GM20000 (cell line): ENCODE data around the gene FOXP1.

ENCODE experiments used
- DNase-seq: peaks from one replicate; pipeline ENCODE4 v3.0.0; 2012; ENCODE audit warnings: low spot score
- TF ChIP-seq, protein P1 (sequence below): IDR thresholded peaks from 2 replicates; pipeline ENCODE4 v1.5.1; 2012; ENCODE audit warnings: mild to moderate bottlenecking, control low read depth; ENCODE audit errors: extremely low read depth, missing control alignments

FOXP1 gene

DNA sequence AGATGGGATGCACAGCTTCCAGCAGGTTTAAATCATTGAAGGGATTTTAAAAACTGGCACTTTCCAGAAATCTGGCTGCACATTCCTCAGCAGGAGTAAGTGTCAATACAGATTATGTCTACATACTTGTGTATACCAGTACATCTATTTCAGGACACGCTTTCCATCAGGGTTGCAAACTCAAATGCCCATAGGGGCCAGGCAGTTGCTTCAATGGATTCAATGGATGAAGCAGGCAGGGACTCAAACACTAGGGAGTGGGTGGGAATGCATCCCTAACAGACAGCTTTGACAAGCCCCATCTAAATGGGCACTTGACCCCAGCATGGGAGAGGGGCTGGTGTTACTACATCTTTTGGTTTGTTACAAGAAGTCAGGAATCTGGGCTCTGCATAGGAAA is 136.8 kb downstream of the FOXP1 start:
- DNase-seq, result no peak
- TF ChIP-seq, protein P1, sequence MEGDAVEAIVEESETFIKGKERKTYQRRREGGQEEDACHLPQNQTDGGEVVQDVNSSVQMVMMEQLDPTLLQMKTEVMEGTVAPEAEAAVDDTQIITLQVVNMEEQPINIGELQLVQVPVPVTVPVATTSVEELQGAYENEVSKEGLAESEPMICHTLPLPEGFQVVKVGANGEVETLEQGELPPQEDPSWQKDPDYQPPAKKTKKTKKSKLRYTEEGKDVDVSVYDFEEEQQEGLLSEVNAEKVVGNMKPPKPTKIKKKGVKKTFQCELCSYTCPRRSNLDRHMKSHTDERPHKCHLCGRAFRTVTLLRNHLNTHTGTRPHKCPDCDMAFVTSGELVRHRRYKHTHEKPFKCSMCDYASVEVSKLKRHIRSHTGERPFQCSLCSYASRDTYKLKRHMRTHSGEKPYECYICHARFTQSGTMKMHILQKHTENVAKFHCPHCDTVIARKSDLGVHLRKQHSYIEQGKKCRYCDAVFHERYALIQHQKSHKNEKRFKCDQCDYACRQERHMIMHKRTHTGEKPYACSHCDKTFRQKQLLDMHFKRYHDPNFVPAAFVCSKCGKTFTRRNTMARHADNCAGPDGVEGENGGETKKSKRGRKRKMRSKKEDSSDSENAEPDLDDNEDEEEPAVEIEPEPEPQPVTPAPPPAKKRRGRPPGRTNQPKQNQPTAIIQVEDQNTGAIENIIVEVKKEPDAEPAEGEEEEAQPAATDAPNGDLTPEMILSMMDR, result no peak

DNA sequence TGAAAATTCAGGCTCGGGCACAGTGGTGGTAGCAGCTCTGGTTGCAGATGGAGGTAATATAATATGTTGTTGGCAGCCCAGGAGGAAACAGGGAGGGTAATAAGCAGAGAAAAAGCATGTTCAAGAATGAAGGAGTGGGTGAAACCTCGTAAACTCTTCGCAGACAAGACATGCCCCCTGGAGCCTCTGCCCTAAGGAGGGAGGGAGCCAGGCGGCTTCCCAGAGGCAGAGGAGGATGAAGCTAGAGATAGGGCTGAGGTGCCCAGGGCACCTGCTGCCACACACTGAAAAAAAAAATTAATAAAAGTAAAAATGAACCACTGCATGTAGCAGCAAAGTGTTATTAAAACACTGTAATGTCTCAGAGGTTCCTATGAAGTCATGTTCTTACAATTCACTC is 137.3 kb downstream of the FOXP1 start:
- no peak for DNase-seq
- TF ChIP-seq, protein P1, result no peak

DNA sequence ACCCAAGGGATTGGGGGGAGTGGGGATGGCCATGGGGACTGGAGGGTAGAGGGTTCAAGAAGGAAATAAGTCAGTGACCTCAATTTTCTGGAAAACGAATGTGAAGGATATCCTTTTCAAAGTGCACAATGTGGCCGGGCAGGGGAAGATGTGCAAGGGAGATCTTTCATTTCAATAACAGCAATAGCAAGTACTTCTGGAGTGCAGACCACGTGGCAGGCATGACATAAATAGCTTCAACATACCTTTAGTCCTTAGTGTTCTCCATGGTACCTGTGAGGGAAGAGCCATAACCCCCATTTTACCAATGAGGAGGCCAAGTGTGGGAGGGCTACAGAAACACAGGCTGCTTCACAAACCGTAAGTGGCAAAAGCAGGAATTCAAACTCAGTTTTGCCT is 138.7 kb downstream of the FOXP1 start:
- no peak for DNase-seq
- TF ChIP-seq, protein P1, result no peak

DNA sequence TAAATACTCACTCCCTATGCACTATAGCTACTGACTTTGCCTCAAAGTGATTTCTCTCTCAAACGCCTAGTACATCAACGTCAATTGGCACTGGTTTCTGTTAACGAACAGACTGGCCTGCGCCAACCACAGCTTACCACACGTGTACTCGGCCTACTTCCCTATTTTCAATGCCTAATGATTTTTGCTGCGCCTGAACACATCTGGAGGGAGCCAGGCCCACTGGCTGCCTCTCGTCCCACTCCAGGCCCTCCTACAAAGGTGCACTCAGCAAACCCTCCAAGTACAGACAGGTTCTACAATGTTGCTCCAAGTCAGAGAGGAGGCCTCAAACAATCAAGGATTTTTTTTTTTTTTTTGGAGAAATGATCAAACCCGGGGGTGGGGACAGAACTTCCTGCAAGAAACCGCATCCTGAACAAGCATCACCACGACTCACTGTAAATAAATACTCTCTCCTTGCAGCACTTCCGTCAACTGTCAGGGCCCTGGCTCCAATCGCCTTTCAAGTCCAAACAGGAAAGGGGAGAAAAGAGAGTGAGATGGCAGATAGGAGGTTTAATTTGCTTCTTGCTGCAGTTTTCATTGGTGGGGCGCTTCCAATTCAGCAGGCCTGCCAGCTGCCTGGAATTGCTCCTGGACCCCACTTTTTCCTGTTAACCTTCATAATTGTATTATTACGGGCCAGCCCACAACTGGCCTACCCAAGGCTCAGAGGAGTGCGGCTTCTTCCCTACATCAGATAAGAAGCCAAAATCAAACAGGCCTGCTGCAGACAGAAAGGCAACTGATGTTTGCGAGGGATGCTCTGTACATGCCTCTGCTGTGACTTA is 139.3 kb downstream of the FOXP1 start:
- peak; percentile 62 for DNase-seq
- TF ChIP-seq, protein P1, result no peak

DNA sequence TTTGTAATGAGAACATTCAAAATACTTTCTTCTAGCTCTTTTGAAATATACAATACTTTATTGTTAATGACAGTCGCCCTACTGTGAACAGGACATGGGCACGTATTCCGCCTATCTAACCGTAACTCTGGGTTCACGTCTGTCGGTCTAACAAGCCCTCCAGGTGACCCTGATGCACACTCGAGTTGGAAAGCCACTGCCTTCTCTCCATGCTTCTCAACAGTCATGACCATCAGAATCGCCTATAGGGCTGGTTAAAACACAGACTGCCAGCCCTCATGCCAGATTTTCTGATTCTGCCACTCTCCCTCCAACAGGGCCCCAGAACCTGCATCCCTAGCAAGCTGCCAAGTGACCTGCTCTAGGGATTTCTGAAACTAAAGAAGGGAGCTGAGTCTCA is 140.2 kb downstream of the FOXP1 start:
- no peak for DNase-seq

DNA sequence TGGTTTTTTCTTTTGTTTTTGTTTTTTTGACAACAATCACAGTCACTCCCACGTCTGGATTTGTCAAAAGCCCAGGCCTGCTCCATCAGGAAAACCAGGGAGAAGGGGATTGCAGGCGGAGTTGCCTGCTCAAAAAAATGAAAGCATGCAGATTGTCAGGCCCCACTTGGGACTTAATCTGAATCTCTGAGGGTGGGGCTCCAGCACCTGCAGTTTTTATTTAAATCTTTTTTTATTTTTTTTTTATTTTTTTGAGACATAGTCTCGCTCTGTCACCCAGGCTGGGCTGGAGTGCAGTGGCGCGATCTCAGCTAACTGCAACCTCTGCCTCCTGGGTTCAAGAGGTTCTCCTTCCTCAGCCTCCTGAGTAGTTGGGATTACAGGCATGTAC is 140.9 kb downstream of the FOXP1 start:
- DNase-seq, result no peak
- TF ChIP-seq, protein P1, result no peak

More for the DNA sequence above, 140.2 kb downstream of the FOXP1 start:
- TF ChIP-seq, protein P1, result no peak

DNA sequence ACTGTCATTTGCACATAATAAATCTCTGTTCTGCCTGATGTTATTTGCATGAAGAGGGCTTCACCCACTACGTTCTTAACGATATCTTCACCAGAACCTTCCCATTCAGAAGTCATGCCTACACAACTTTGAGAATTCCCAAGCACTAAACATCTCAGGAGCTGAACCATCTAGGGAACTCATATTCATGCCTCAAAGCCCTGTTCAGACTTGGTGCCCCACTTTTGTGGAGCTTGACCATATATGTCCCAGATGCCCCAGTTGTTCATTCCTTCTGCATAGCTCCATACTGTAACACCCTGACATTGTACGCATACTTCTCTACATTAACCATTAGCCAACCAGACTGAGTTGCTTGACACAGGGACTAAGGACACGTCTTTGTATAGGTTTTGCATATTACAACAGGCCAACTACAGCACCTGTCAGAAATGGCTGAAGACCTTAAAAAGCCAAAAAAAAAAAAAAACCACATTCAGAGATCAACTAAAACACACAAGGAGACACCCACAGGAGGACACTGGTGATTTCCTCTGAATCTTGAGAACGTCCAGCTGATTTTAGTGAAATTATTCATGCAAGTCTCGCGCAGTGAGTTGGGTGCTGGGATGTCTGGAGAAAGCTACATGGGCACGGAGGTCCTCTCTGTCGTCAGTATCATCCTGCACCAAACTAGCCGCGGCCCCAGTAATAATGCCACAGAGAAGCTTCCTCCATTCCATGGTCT is 141.4 kb downstream of the FOXP1 start:
- TF ChIP-seq, protein P1, result no peak
- no peak for DNase-seq
